CD14-positive monocyte (primary cell): ENCODE results near the gene C16orf74. TPM values are rescaled to one million over a fixed set of nuclear protein-coding genes. Genes with fewer than 3 reads are reported as not detected.

ENCODE experiments used
- DNase-seq, 3 donors: peaks; one replicate each; pipeline ENCODE4 v3.0.0-alpha.2; 2011 to 2022
- H2AFZ ChIP-seq: 2 replicates; pipeline ENCODE4 v1.6.0; 2012; ENCODE audit warnings: mild to moderate bottlenecking, low read depth, low read length, inconsistent platforms; ENCODE audit not compliant: insufficient read depth, poor library complexity, severe bottlenecking
- H3K27ac ChIP-seq, 2 donors: 1 replicate in 1 of 2; 2 replicates in 1 of 2; pipeline ENCODE4 v1.5.1; 2012 to 2013; ENCODE audit warnings: low read length in 2 of 2, control low read depth in 1 of 2, inconsistent platforms in 1 of 2, low read depth in 1 of 2, mild to moderate bottlenecking in 1 of 2
- H3K27me3 ChIP-seq, 2 donors: one replicate each; pipeline versions ENCODE4 v1.6.0 to v1.6.1; 2011 to 2013; ENCODE audit warnings: low read length in 2 of 2; ENCODE audit not compliant: control insufficient read depth in 2 of 2, insufficient read depth in 2 of 2
- H3K36me3 ChIP-seq, 2 donors: replicated peaks in 1 of 2; 1 replicate in 1 of 2; 2 replicates in 1 of 2; pipeline versions ENCODE4 v1.5.1 to v1.6.1; 2012 to 2013; ENCODE audit warnings: low read length in 2 of 2, control low read depth in 1 of 2, inconsistent platforms in 1 of 2, mild to moderate bottlenecking in 1 of 2; ENCODE audit not compliant: insufficient read depth in 2 of 2, control insufficient read depth in 1 of 2
- H3K4me1 ChIP-seq, 2 donors: 1 replicate in 1 of 2; 2 replicates in 1 of 2; pipeline versions ENCODE4 v1.5.1 to v1.6.1; 2012 to 2013; ENCODE audit warnings: low read length in 2 of 2, control low read depth in 1 of 2, inconsistent platforms in 1 of 2, mild to moderate bottlenecking in 1 of 2, moderate library complexity in 1 of 2; ENCODE audit not compliant: insufficient read depth in 2 of 2, control insufficient read depth in 1 of 2
- H3K4me2 ChIP-seq: replicated peaks from 2 replicates; pipeline ENCODE3; 2012; ENCODE audit warnings: low read length, moderate library complexity, mild to moderate bottlenecking; ENCODE audit not compliant: poor library complexity, severe bottlenecking; ENCODE audit errors: extremely low read depth
- H3K4me3 ChIP-seq, 3 experiments: fragments of 200-600 bp in 1 of 3; sonication (generic) in 1 of 3; replicated peaks in 1 of 3; 1 replicate in 2 of 3; 2 replicates in 1 of 3; pipeline ENCODE4 v1.5.1; 2011 to 2013; ENCODE audit warnings: low read length in 3 of 3, mild to moderate bottlenecking in 3 of 3, control low read depth in 2 of 3, low read depth in 2 of 3, inconsistent platforms in 1 of 3, moderate library complexity in 1 of 3
- H3K79me2 ChIP-seq: 2 replicates; pipeline ENCODE4 v1.6.0; 2012; ENCODE audit warnings: mild to moderate bottlenecking, control low read depth, inconsistent platforms, low read length, moderate library complexity; ENCODE audit not compliant: insufficient read depth
- H3K9ac ChIP-seq: 2 replicates; pipeline ENCODE4 v1.6.0; 2017; ENCODE audit warnings: low read length, mild to moderate bottlenecking; ENCODE audit not compliant: insufficient read depth, poor library complexity, severe bottlenecking
- H3K9me3 ChIP-seq, 2 donors: replicated peaks in 1 of 2; 1 replicate in 1 of 2; 2 replicates in 1 of 2; pipeline versions ENCODE4 v1.5.1 to v1.6.1; 2012 to 2013; ENCODE audit warnings: low read length in 2 of 2, control low read depth in 1 of 2; ENCODE audit not compliant: control insufficient read depth in 1 of 2, insufficient read depth in 1 of 2
- H4K20me1 ChIP-seq: 2 replicates; pipeline ENCODE4 v1.6.0; 2012; ENCODE audit warnings: mild to moderate bottlenecking, low read length, control low read depth, moderate library complexity; ENCODE audit not compliant: insufficient read depth
- H3K27ac Mint-ChIP-seq, 7 donors: one replicate each; pipeline ENCODE4 v1.8.0; 2020; ENCODE audit warnings: mild to moderate bottlenecking in 7 of 7, mixed read lengths in 7 of 7, moderate library complexity in 6 of 7, inconsistent platforms in 2 of 7
- H3K27me3 Mint-ChIP-seq, 3 donors: one replicate each; pipeline ENCODE4 v1.8.0; 2021 to 2022; ENCODE audit warnings: low read depth in 3 of 3, mild to moderate bottlenecking in 3 of 3, mixed read lengths in 3 of 3, moderate library complexity in 3 of 3, inconsistent platforms in 1 of 3
- H3K36me3 Mint-ChIP-seq, 2 donors: one replicate each; pipeline ENCODE4 v1.8.0; 2020; ENCODE audit warnings: mixed read lengths in 2 of 2, inconsistent platforms in 1 of 2, mild to moderate bottlenecking in 1 of 2
- H3K4me1 Mint-ChIP-seq: one replicate; pipeline ENCODE4 v1.8.0; 2020; ENCODE audit warnings: mild to moderate bottlenecking, mixed read lengths
- H3K4me3 Mint-ChIP-seq, 2 donors: one replicate each; pipeline ENCODE4 v1.8.0; 2020; ENCODE audit warnings: mild to moderate bottlenecking in 2 of 2, mixed read lengths in 2 of 2, moderate library complexity in 1 of 2
- H3K9me3 Mint-ChIP-seq, 7 donors: one replicate each; pipeline ENCODE4 v1.8.0; 2020 to 2022; ENCODE audit warnings: mixed read lengths in 7 of 7, mild to moderate bottlenecking in 6 of 7, moderate library complexity in 6 of 7, inconsistent platforms in 2 of 7
- WGBS: methylation state at CpG from one replicate; pipeline ENCODE4 v1.1.5; 2013; ENCODE audit warnings: missing lambda C conversion rate; ENCODE audit not compliant: insufficient coverage; 5-methylcytosine and 5-hydroxymethylcytosine counted together
- intact Hi-C, 2 donors: fragments of 100-400 bp; cut with micrococcal nuclease; formaldehyde crosslinking; loops; one replicate each; pipeline versions ENCODE4 v1.15.0 to v1.15.1; 2023
- polyA plus RNA-seq, 3 donors: library from polyadenylated mRNA; depleted of rRNA in 1 of 3; unstranded in 2 of 3; stranded (reverse) in 1 of 3; fragments of 300-500 nt in 2 of 3; fragments of >200 nt in 1 of 3; fragmentation: Illumina TruSeq in 2 of 3; gene quantifications; 1 replicate in 2 of 3; 2 replicates in 1 of 3; pipeline ENCODE4 v1.2.3, GENCODE V29; 2012 to 2021
- TF ChIP-seq, protein P1 (sequence below): fragments of 200-600 bp; IDR thresholded peaks from one replicate; pipeline ENCODE4 v1.8.0; 2022; ENCODE audit warnings: antibody characterized with exemption, mild to moderate bottlenecking

Gene C16orf74
- polyA plus RNA-seq, 3 donors, result 11.3 to 26.6 (median 24.1) TPM

- Mint-ChIP-seq H3K4me1 (no peaks in the 10 kb centered on the region), H3K27ac (peak overlapping the region in 3 of 7 donors; percentile 4 to 66 (median 7)), H3K36me3 (peaks cover 26 to 64% of the 10 kb centered on the region in 2 donors), H3K9me3 (no peaks in the 10 kb centered on the region), H3K27me3 (peaks cover 0 to 1% (median 0%) of the 10 kb centered on the region in 3 donors), H3K4me3 (no peak overlapping the region)
- no peak overlapping the region for H3K9ac ChIP-seq
- H3K36me3 ChIP-seq, result peaks cover 8 to 51% of the 10 kb centered on the region in 2 donors
- no peak for DNase-seq
- H3K79me2 ChIP-seq, result no peaks in the 10 kb centered on the region
- H3K9me3 ChIP-seq, result no peaks in the 10 kb centered on the region
- H4K20me1 ChIP-seq, result no peaks in the 10 kb centered on the region
- H3K4me2 ChIP-seq, result no peak overlapping the region
- H3K27ac ChIP-seq, result peak overlapping the region in 1 of 2 donors; percentile 4
- H2AFZ ChIP-seq, result no peak overlapping the region
- intact Hi-C loops, result no loop called here
- TF ChIP-seq, protein P1, sequence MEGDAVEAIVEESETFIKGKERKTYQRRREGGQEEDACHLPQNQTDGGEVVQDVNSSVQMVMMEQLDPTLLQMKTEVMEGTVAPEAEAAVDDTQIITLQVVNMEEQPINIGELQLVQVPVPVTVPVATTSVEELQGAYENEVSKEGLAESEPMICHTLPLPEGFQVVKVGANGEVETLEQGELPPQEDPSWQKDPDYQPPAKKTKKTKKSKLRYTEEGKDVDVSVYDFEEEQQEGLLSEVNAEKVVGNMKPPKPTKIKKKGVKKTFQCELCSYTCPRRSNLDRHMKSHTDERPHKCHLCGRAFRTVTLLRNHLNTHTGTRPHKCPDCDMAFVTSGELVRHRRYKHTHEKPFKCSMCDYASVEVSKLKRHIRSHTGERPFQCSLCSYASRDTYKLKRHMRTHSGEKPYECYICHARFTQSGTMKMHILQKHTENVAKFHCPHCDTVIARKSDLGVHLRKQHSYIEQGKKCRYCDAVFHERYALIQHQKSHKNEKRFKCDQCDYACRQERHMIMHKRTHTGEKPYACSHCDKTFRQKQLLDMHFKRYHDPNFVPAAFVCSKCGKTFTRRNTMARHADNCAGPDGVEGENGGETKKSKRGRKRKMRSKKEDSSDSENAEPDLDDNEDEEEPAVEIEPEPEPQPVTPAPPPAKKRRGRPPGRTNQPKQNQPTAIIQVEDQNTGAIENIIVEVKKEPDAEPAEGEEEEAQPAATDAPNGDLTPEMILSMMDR, result no peak
- no peaks in the 10 kb centered on the region for H3K27me3 ChIP-seq
- 94% methylated on average over 6 of the region's 6 CpGs for WGBS
- no peaks in the 10 kb centered on the region for H3K4me1 ChIP-seq
- H3K4me3 ChIP-seq, result no peak overlapping the region
These were observed 70.4 kb downstream of the C16orf74 start for GRCh38 chr16:85680352-85680944.

DNA sequence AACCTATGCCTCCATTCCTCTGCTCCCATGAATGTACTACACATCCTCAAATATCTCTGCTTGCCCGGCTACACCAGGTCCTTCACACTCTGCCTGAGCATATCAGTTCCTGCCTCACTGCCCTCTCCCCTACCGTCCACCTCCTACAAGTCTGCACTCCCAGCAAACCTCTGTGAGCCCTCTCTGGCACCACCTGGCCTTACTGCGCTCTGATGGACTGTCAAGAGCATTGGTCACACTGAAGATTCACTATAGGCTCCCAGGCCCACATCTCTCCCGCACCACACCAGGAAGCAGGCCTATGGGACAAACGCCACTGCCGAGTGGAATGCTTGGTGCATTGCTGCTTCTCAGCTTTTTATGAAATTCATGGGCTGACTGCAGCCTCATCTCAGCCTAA is 71.0 kb downstream of the C16orf74 start:
- 95% methylated on average over 6 of the region's 6 CpGs for WGBS
- peaks cover 30 to 65% of the 10 kb centered on the region in 2 donors for H3K36me3 Mint-ChIP-seq
- Histone ChIP-seq H4K20me1 (no peaks in the 10 kb centered on the region), H3K4me1 (no peaks in the 10 kb centered on the region), H3K9me3 (no peaks in the 10 kb centered on the region), H3K4me2 (no peak overlapping the region), H3K27ac (no peak overlapping the region), H3K36me3 (peaks cover 14 to 57% of the 10 kb centered on the region in 2 donors), H3K9ac (no peak overlapping the region), H3K4me3 (no peak overlapping the region), H3K79me2 (no peaks in the 10 kb centered on the region), H2AFZ (no peak overlapping the region), H3K27me3 (no peaks in the 10 kb centered on the region)
- H3K4me1 Mint-ChIP-seq, result no peaks in the 10 kb centered on the region
- no peak for DNase-seq
- no peaks in the 10 kb centered on the region for H3K9me3 Mint-ChIP-seq
- peak overlapping the region in 3 of 7 donors; percentile 55 to 80 (median 76) for H3K27ac Mint-ChIP-seq
- intact Hi-C loops, result no loop called here
- H3K27me3 Mint-ChIP-seq, result peaks cover 0 to 1% (median 0%) of the 10 kb centered on the region in 3 donors
- no peak overlapping the region for H3K4me3 Mint-ChIP-seq
- TF ChIP-seq, protein P1, result no peak
